GM18507 (cell line): ENCODE results near the gene ZNF362.

Source experiments
- DNase-seq: peaks from one replicate; pipeline ENCODE4 v3.0.0; 2011; ENCODE audit warnings: low read depth; ENCODE audit not compliant: insufficient read length; ENCODE audit errors: extremely low spot score
- FAIRE-seq: peaks from 2 replicates; lab custom pipeline; 2011; peaks lifted over from hg19 to GRCh38; lab: Jason Lieb, UNC

ZNF362 gene

GRCh38 chr1:33334081-33334552 is 77.8 kb downstream of the ZNF362 start:
- no peak for DNase-seq
- FAIRE-seq, result no peak

- no peak for DNase-seq
- no peak for FAIRE-seq
Observed at GRCh38 chr1:33335020-33335419, 78.7 kb downstream of the ZNF362 start.

GRCh38 chr1:33336580-33336979 is 80.3 kb downstream of the ZNF362 start:
- FAIRE-seq, result no peak

GRCh38 chr1:33337441-33337840 is 81.1 kb downstream of the ZNF362 start:
- FAIRE-seq (no peak), DNase-seq (no peak)

More at GRCh38 chr1:33336580-33336979, 80.3 kb downstream of the ZNF362 start:
- DNase-seq, result no peak

GRCh38 chr1:33338048-33338439 is 81.8 kb downstream of the ZNF362 start:
- no peak for FAIRE-seq

GRCh38 chr1:33338440-33339211 is 82.3 kb downstream of the ZNF362 start:
- no peak for FAIRE-seq
- no peak for DNase-seq

More at GRCh38 chr1:33338048-33338439, 81.8 kb downstream of the ZNF362 start:
- no peak for DNase-seq

GRCh38 chr1:33339413-33339812 is 83.1 kb downstream of the ZNF362 start:
- no peak for DNase-seq

GRCh38 chr1:33341190-33341589 is 84.9 kb downstream of the ZNF362 start:
- no peak for FAIRE-seq
- no peak for DNase-seq

More at GRCh38 chr1:33339413-33339812, 83.1 kb downstream of the ZNF362 start:
- FAIRE-seq, result no peak

- FAIRE-seq (no peak), DNase-seq (no peak)
Observed at GRCh38 chr1:33342041-33342723, 85.9 kb downstream of the ZNF362 start.

GRCh38 chr1:33343539-33343938 is 87.2 kb downstream of the ZNF362 start:
- DNase-seq (no peak), FAIRE-seq (no peak)

- no peak for FAIRE-seq
- no peak for DNase-seq
Observed at GRCh38 chr1:33344896-33345560, 88.7 kb downstream of the ZNF362 start.

- no peak for DNase-seq
- no peak for FAIRE-seq
Observed at GRCh38 chr1:33346533-33346926, 90.2 kb downstream of the ZNF362 start.

- FAIRE-seq (no peak), DNase-seq (no peak)
Observed at GRCh38 chr1:33346927-33347649, 90.8 kb downstream of the ZNF362 start.

- DNase-seq (no peak), FAIRE-seq (no peak)
Observed at GRCh38 chr1:33347650-33347992, 91.3 kb downstream of the ZNF362 start.

- FAIRE-seq (no peak), DNase-seq (no peak)
Observed at GRCh38 chr1:33348194-33348593, 91.9 kb downstream of the ZNF362 start.

GRCh38 chr1:33348676-33349080 is 92.4 kb downstream of the ZNF362 start:
- DNase-seq (no peak), FAIRE-seq (no peak)

GRCh38 chr1:33349081-33349759 is 92.9 kb downstream of the ZNF362 start:
- FAIRE-seq, result peak; percentile 24
- peak; percentile 11 for DNase-seq

- DNase-seq, result peak; percentile 94
- FAIRE-seq, result peak; percentile 70
Observed at GRCh38 chr1:33349778-33350610, 93.7 kb downstream of the ZNF362 start.
